HEK293T (cell line): ENCODE measurements around the gene STAG1.

Experiments
- CTCF ChIA-PET: fragments of 350-600 bp; formaldehyde crosslinking; extraction: SDS; loops from one replicate; lab custom pipeline; 2021; ENCODE audit warnings: antibody characterized with exemption, inconsistent platforms; lab: Yijun Ruan, JAX
- POLR2A ChIA-PET: fragments of 350-600 bp; formaldehyde crosslinking; extraction: SDS; loops from one replicate; lab custom pipeline; 2020; ENCODE audit warnings: antibody characterized with exemption, inconsistent platforms; lab: Yijun Ruan, JAX
- DNase-seq: peaks from one replicate; pipeline ENCODE4 v3.0.0; 2012; ENCODE audit warnings: mixed read lengths; ENCODE audit errors: extremely low spot score
- ARNT ChIP-seq: fragments of 450-650 bp; IDR thresholded peaks from 2 replicates; pipeline ENCODE4 v1.6.1; 2017; ENCODE audit warnings: mild to moderate bottlenecking
- BHLHE40 ChIP-seq: fragments of 450-650 bp; IDR thresholded peaks from 2 replicates; pipeline ENCODE4 v1.6.1; 2016; ENCODE audit warnings: mild to moderate bottlenecking, moderate library complexity, borderline replicate concordance
- CTBP1 ChIP-seq: fragments of 450-650 bp; IDR thresholded peaks from 2 replicates; pipeline ENCODE4 v1.6.1; 2016; ENCODE audit warnings: borderline replicate concordance
- ELF4 ChIP-seq: fragments of 450-650 bp; IDR thresholded peaks from 2 replicates; pipeline ENCODE4 v1.6.1; 2017; ENCODE audit warnings: antibody characterized with exemption
- FOXA1 ChIP-seq: fragments of 450-650 bp; IDR thresholded peaks from 2 replicates; pipeline ENCODE4 v1.6.1; 2016; ENCODE audit warnings: mild to moderate bottlenecking
- FOXK2 ChIP-seq: fragments of 450-650 bp; IDR thresholded peaks from 2 replicates; pipeline ENCODE4 v1.6.1; 2016; ENCODE audit warnings: mild to moderate bottlenecking
- FOXM1 ChIP-seq: fragments of 450-650 bp; IDR thresholded peaks from 2 replicates; pipeline ENCODE4 v1.6.1; 2017; ENCODE audit warnings: mild to moderate bottlenecking, borderline replicate concordance
- HDGF ChIP-seq: fragments of 450-650 bp; IDR thresholded peaks from 2 replicates; pipeline ENCODE4 v1.6.1; 2017; ENCODE audit warnings: antibody characterized with exemption, borderline replicate concordance
- L3MBTL2 ChIP-seq: fragments of 450-650 bp; conservative IDR thresholded peaks from 2 replicates; pipeline ENCODE4 v1.6.1; 2016; ENCODE audit warnings: mild to moderate bottlenecking
- LEF1 ChIP-seq: fragments of 450-650 bp; IDR thresholded peaks from 2 replicates; pipeline ENCODE4 v1.6.1; 2017; ENCODE audit warnings: mild to moderate bottlenecking, borderline replicate concordance
- NFRKB ChIP-seq: fragments of 450-650 bp; IDR thresholded peaks from 2 replicates; pipeline ENCODE4 v1.6.1; 2016; ENCODE audit warnings: mild to moderate bottlenecking, moderate library complexity
- SP1 ChIP-seq: fragments of 450-650 bp; IDR thresholded peaks from 2 replicates; pipeline ENCODE4 v1.6.1; 2017
- SUZ12 ChIP-seq: fragments of 450-650 bp; IDR thresholded peaks from 2 replicates; pipeline ENCODE4 v1.6.1; 2016; ENCODE audit warnings: mild to moderate bottlenecking
- TARDBP ChIP-seq: fragments of 450-650 bp; IDR thresholded peaks from 2 replicates; pipeline ENCODE4 v1.6.1; 2016
- ZNF384 ChIP-seq: fragments of 450-650 bp; IDR thresholded peaks from 2 replicates; pipeline ENCODE4 v1.6.1; 2016
- TF ChIP-seq, protein P1 (sequence below): fragments of 450-650 bp; IDR thresholded peaks from 2 replicates; pipeline ENCODE4 v1.6.1; 2016

Gene STAG1

DNA sequence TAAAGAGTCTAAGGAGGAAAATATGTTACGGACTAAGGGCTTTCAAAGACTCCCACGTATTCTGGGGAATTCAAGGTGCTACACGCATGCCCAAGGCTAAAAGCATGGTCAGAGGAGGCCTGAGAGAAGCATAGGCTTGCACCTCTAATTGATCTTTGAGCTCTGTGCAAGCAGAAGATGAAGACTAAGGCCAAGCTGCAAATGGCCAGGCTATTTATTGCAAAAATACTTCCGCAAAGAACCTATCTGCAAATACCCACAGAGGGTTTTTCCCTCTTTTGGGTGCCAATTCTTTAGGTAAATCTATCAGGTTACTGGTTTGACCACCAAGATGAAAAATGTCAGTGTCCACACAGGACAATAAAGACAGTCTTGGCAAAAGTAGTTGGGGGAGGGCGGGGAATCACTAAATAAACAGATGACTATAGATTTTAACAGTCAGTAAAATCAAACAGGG, 119.5 kb downstream of the STAG1 start:
- no peak for TF ChIP-seq BHLHE40
- TF ChIP-seq L3MBTL2 = no peak
- TF ChIP-seq CTBP1 = no peak
- no peak for TF ChIP-seq FOXK2
- no peak for TF ChIP-seq HDGF
- TF ChIP-seq ARNT = no peak
- no peak for TF ChIP-seq SP1
- no peak for TF ChIP-seq FOXA1
- TF ChIP-seq ZNF384 = no peak
- DNase-seq = no peak
- ChIA-PET CTCF (no interaction called here), POLR2A (no interaction called here)

DNA sequence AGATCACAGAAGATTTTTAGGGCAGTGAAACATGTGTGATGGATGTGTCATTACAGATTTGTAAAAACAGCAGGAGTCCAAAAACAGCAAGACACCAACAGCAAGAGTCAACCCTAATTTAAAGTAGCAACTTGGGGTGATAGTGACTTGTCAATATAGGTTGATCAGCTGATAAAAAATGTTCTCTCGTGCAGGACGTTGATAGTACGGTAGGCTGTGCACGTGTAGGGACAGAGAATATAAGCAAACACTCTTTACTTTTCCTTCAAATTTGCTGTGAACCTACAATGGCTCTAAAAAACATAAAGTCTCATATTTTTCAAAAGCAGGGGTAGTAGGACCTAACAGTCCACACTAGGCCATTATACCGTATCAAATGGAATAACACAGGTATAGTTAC, 120.8 kb downstream of the STAG1 start:
- no peak for DNase-seq
- ChIA-PET POLR2A (no interaction called here), CTCF (no interaction called here)
- no peak for TF ChIP-seq ZNF384

DNA sequence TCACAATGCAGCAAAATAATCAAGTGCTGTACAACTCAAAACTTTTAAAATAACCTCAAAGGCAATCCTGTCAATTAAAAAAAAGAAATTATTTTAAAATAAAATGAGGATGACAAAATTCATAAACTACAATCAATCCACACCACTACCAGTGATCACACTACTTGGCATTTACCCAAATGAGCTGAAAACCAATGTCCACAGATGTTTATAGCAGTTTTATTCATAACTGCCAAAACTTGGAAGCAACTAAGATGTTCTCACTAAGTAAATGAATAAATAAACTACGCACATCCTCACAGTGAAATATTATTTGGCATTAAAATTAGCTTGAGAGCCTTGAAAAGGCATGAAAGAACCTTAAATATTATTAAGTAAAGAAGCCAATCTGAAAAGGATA, 121.3 kb downstream of the STAG1 start:
- ChIA-PET CTCF (no interaction called here), POLR2A (no interaction called here)
- no peak for DNase-seq
- TF ChIP-seq, protein P1, sequence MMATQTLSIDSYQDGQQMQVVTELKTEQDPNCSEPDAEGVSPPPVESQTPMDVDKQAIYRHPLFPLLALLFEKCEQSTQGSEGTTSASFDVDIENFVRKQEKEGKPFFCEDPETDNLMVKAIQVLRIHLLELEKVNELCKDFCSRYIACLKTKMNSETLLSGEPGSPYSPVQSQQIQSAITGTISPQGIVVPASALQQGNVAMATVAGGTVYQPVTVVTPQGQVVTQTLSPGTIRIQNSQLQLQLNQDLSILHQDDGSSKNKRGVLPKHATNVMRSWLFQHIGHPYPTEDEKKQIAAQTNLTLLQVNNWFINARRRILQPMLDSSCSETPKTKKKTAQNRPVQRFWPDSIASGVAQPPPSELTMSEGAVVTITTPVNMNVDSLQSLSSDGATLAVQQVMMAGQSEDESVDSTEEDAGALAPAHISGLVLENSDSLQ = no peak
- TF ChIP-seq NFRKB (no peak), FOXA1 (no peak)

- ChIA-PET POLR2A (no interaction called here), CTCF (no interaction called here)
- no peak for DNase-seq
- TF ChIP-seq ZNF384 (no peak), ELF4 (no peak), TARDBP (no peak), SP1 (no peak), LEF1 (no peak), ARNT (no peak), CTBP1 (no peak), BHLHE40 (no peak), FOXA1 (no peak), HDGF (no peak), NFRKB (no peak)
- TF ChIP-seq, protein P1 = no peak
Observed at GRCh38 chr3:136626493-136626892, 125.7 kb downstream of the STAG1 start.

GRCh38 chr3:136624894-136625815, 127.0 kb downstream of the STAG1 start:
- DNase-seq = no peak
- ChIA-PET POLR2A (no interaction called here), CTCF (interaction anchor here (0.7 kb wide), 1 partner anchor 11 kb away, joined by 4 read pairs; no protein-coding TSS in a partner anchor)
- TF ChIP-seq FOXK2 = no peak
- TF ChIP-seq ARNT = no peak
- TF ChIP-seq, protein P1 = no peak
- TF ChIP-seq HDGF = no peak
- TF ChIP-seq CTBP1 = no peak
- TF ChIP-seq FOXA1 = no peak
- no peak for TF ChIP-seq SUZ12
- TF ChIP-seq L3MBTL2 = no peak
- no peak for TF ChIP-seq ELF4

DNA sequence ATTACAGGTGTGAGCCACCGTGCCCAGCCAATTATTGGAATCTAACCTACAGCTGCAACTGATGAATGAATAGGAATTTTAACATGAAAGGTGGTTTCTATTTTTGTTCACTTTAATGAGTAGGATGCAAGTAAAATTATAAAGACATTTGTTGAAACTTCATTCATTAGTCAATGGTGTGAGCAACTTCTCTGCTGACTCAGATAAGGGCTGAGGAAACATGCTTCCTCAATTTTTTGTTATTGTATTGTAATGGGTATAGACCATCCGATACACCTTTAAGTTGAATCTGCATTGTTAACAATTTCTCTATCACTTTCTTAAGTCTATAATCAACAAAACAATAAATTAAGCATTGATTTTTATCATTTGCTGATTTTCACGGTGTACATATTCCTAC, 127.8 kb downstream of the STAG1 start:
- no peak for TF ChIP-seq NFRKB
- TF ChIP-seq, protein P1 = no peak
- TF ChIP-seq TARDBP = no peak
- TF ChIP-seq ZNF384 = no peak
- no peak for TF ChIP-seq ELF4
- TF ChIP-seq FOXK2 = no peak
- no peak for TF ChIP-seq SP1
- TF ChIP-seq BHLHE40 = no peak
- TF ChIP-seq ARNT = no peak
- TF ChIP-seq CTBP1 = no peak
- no peak for TF ChIP-seq FOXA1
- CTCF ChIA-PET = no interaction called here
- DNase-seq = no peak
- POLR2A ChIA-PET = no interaction called here

DNA sequence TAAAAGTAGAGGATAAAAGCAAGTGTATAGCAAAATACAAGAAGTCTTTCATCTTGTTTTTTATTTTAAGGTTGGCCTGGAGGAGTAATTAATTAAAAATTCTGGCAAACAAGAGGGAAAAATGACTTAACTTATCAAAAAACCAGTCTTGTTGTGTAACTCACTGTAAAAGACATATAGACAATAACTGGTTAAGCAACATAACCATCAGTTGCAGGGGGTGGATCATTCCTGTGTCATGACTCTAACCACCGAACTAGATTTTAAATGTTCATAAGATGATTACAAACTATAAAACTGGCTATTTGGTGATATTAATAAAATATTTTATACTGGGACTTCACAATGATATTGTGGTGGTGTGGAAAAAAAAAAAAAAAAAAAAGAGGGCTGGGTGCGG, 130.6 kb downstream of the STAG1 start:
- no peak for TF ChIP-seq TARDBP
- no peak for TF ChIP-seq SUZ12
- TF ChIP-seq, protein P1 = no peak
- TF ChIP-seq L3MBTL2 = no peak
- TF ChIP-seq FOXK2 = no peak
- no peak for TF ChIP-seq ARNT
- TF ChIP-seq BHLHE40 = no peak
- no peak for TF ChIP-seq LEF1
- TF ChIP-seq ELF4 = no peak
- TF ChIP-seq ZNF384 = no peak
- TF ChIP-seq NFRKB = no peak
- TF ChIP-seq FOXM1 = no peak
- no peak for TF ChIP-seq FOXA1
- no peak for TF ChIP-seq HDGF
- TF ChIP-seq CTBP1 = no peak
- POLR2A ChIA-PET = no interaction called here
- DNase-seq = no peak
- CTCF ChIA-PET = no interaction called here
